NK-92 (cell line): ENCODE measurements around the gene P2RX5.
A peak's percentile ranks its signal among the peaks of the same experiment; 100 is the strongest.

ENCODE experiments used
- DNase-seq: peaks from one replicate; lab custom pipeline; 2025; ENCODE audit not compliant: unreplicated experiment; lab: John Stamatoyannopoulos, UW

P2RX5 gene

DNA sequence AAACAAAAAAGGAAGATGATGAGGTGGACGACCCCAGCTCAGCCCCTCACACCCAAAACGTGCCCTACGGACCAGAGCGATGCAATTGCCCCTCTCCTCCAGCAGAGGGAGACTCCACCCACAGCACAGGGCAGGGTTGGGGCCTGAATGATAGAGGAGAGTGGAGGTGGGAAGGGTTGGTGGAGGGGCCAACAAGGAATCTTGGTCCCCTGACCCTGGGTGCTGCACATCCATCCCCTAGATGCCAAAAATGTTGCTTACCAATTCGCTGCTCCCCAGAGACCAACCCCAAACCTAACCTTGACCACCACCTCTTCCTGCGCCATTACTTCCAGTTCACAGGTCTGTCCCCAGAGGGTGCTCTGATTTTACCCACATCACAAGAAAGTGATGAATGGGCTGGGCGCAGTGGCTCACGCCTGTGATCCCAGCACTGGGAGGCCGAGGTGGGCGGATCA lies 12.9 kb downstream of the P2RX5 start:
- no peak for DNase-seq

DNA sequence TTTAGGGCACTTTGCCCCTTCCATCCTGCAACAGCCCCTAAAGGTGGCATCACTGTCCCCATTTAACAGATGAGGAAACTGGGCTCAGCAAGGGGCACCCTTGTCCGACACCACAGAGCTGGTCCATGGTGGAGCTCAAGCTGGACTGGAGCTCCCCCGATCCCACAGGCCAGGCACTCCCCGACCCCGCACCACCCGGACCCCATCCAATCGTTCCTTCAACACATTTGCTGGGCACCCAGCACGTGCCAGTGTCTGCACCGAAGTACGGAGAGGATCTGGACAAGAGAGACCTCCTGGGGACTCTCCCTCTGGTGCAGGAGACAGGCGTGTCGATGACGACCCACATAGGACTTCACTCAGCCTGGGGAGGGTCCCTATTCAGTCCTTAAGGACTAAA lies 13.9 kb downstream of the P2RX5 start:
- DNase-seq: no peak

DNA sequence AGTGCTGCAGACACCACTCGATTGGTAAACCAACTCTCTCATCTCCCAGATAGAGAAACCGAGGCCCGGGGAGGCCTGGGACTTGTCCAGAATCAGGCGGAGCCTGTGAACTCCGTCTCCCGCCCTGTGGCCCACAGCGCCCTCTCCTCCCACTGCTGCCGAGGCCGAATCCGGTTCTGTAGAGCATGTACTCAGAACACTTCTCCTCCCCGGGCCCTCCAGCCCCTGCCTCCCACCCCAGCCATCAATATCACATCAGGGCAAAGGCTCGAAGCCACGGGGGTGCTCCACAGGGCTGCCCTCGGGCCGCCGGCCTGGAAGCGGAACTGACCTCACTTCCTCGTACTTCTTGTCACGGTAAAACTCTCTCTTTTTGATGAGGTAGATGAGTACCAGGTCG lies 14.4 kb downstream of the P2RX5 start:
- DNase-seq: no peak

DNA sequence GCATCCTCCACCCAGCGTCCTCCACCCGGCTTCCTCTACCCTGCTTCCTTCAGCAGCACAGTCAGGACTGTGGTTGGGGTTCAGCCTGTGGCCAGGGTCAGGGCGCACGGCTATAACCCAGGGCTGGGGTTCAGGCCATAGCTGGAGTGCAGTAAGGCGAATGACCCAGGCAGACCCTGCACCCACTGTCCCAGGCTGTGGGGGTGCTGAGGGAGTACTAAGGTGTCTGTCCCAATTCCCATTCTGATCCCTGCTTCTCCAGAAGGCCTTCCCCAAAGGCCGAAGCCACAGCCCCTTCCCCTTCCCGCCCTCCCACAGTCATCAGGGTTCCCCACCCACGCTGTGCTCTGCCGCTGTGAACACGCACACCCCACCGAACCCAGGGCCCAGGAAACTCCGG lies 14.9 kb downstream of the P2RX5 start:
- no peak for DNase-seq

DNA sequence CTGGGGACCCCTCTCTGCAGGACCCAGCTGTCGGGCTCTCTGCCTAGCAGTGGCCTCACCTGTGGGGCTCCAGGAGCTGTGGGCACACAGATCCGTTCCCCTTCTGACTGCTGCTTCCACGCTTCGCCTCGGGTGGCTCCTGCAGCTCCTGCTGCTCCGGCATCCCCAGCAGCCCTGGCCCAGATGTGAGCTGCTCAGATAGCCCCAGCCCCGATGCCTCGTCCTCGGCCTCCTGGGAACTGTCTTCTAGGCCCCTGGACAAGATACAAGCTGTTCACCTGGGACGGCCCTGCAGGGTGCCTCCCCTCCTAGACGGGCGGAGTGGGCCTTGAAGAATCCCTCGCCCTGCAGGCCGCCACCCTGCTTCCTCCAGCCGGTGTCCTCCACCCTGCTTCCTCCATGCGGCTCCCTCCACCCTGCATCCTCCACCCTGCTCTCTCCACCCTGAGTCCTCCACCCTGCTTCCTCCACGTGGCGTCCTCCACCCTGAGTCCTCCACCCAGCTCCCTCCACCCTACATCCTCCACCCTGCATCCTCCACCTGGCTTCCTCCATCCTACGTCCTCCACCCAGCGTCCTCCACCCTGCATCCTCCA lies 16.3 kb downstream of the P2RX5 start:
- DNase-seq: no peak

DNA sequence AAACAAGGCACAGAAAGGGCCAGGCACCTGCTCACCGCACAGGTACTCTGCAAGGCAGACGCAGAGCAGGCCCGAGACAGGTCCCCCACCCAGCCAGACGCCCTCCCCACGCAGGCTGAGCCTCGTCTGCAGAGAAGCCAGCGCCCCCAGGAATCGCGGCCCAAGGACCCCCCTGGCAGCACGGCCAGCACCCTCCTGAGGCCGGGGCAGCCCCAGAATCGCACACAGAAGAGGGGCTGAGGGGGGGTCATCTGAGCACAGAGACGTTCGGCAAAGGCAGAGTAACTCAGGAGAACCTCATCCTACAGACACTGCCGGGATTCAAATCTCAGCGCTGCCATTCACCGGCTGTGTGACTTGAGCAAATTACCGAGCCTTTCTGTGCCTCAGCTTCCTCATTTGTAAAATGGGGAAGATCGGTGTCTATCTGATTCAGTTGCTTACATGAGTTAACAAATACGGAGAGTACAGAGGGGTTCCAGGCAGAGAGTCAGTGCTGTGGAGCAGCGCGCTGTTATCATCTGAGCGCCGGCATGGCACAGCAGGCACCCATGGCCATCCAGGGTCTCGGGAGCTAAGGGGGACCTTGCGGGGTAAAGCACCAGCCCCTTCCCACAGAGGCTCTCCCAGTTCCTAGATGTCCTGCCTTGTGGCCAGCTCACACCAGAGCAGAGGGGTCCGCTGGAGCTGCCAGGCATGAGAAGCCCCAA lies 17.0 kb downstream of the P2RX5 start:
- DNase-seq: no peak

DNA sequence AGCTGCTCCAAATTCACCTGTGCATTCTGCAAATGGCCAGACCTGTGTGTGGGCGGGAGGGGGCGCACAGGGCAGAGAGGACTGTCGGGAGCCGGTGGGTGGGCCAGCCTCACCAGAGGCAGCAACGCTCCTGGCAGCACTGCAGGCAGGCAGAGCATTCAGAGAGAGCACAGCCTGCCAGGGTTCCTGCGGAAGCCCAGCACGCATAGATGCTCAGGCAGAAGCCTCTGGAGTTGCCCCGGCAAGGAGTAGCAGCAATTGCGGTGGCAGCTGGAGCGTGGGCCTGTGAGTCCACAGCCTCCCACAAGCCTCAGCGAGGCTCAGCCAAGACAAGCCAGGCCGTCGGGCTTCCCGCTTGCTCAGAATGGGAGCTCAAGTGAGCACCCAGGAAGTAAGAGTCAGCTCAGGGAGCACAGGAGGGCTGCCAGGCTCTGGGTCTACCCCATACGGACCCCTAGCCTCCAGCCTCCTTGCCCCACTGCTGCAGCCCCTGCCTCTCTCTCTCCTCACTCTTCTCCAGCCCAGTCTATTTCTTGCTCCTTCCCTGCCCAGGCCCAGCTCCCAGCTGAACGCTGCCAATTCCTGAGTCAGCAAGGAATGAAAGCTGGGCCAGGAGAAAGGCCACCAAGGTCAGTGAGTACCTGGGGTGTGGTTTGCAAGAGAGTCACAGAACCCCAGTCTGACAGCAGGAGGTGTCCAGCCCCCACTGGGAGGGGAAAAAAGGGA lies 17.7 kb downstream of the P2RX5 start:
- no peak for DNase-seq

DNA sequence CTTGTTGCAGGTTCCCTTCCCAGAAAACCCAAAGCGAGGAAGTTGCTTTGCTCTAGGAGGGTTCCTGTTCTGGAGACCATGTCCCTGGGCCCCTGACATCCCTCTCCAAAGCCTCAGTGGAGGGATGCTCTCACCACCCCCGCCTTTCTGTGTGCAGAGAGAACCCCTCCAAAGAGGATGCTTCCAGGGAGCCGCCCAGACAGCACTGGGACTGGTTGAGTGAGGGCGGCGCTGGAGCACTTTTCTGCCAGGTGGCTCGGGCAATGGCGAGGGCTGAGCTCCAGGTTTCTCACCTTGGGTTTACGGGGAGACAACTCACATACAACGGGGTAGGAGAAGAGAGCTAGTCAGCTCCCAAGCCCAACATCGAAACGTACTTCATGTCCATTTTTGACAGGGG lies 20.1 kb downstream of the P2RX5 start:
- no peak for DNase-seq

DNA sequence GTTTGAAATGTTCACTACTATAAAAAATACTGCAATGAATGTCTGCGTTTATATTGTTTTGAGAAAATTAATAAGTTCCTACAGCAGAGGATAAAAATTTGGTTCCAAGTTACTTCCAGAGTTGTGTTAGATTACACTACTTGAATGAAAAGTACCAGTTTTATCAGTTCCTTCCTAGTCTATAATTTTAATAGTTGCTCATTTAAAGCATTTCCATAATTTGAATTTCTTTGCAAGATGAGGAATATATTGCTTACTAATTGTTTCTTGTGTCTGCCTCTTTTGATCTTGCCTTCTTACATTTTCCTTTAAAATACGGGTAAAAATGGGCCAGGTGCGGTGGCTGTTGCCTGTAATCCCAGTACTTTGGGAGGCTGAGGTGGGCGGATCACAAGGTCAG lies 23.4 kb downstream of the P2RX5 start:
- DNase-seq: no peak

DNA sequence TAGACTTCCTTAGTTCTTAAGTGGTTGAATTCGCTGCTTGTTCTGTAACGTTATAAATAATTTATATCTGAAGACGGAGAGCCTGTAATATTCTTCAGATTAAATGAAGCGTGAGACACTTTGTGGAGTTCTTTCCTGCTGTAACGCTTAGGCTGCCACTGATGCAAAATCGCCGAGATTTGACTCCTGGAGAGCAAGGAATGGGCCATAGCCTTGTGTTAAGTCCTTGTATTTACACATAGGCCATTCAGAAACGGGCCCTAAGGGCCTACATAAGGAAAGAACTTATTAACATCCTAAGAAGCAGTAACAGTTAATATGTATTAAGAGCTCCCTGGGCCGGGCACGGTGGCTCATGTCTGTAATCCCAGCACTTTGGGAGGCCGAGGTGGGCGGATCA lies 26.4 kb downstream of the P2RX5 start:
- no peak for DNase-seq

DNA sequence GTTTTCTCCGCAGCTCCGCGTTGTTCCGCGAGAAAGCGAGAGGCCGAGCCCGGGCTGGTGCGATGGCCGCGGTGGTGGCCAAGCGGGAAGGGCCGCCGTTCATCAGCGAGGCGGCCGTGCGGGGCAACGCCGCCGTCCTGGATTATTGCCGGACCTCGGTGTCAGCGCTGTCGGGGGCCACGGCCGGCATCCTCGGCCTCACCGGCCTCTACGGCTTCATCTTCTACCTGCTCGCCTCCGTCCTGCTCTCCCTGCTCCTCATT lies 26.9 kb downstream of the P2RX5 start:
- DNase-seq: no peak

DNA sequence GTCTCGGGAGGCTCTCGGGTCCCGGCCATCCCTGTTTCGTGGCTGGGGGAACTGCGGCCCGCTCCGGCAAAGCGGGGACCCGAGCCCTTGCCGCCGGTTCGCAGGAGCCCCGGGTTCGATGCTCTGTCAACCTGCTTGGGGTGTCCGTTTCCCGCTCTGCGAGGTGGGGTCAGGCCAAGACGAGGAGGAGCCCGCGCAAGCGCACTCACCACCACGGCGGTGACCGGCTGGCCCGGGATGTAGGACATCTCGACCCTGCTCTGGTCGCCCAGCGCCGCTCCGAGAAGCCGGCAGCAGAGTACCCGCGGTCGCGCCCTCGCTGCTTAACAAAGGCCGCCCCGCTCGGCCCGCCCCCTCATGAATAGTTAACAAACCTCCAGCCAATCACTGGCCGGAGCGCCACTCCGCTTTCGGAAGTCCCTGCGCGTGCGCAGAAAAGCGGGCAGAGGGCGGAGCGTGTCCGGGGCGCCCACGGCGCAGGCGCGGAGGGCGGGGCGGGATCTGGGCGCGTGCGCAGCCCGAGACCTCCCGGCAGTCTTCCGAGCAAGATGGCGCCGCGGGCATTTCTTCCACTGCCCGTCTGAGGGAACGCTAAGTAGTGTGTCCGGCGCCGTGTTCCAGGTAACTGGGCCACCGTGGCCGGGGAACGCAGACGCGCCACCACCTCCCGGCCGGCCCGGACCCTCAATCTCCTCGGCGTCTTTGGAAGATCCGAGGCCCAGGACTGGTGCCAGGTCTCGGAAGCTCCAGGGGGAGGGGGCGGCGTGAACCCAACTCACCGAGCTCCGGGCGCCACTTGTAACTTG lies 27.5 kb downstream of the P2RX5 start, which contains the start of the genes EMC6 and TAX1BP3:
Gene EMC6 (plus strand): TSS at position 534 of the 806 bp plus-strand sequence. CDS start 335 bp downstream, outside the sequence.
Gene TAX1BP3 (minus strand): TSS at position 300 of the 806 bp plus-strand sequence. CDS start 52 bp downstream, at position 248.
- DNase-seq: peak; percentile 80

DNA sequence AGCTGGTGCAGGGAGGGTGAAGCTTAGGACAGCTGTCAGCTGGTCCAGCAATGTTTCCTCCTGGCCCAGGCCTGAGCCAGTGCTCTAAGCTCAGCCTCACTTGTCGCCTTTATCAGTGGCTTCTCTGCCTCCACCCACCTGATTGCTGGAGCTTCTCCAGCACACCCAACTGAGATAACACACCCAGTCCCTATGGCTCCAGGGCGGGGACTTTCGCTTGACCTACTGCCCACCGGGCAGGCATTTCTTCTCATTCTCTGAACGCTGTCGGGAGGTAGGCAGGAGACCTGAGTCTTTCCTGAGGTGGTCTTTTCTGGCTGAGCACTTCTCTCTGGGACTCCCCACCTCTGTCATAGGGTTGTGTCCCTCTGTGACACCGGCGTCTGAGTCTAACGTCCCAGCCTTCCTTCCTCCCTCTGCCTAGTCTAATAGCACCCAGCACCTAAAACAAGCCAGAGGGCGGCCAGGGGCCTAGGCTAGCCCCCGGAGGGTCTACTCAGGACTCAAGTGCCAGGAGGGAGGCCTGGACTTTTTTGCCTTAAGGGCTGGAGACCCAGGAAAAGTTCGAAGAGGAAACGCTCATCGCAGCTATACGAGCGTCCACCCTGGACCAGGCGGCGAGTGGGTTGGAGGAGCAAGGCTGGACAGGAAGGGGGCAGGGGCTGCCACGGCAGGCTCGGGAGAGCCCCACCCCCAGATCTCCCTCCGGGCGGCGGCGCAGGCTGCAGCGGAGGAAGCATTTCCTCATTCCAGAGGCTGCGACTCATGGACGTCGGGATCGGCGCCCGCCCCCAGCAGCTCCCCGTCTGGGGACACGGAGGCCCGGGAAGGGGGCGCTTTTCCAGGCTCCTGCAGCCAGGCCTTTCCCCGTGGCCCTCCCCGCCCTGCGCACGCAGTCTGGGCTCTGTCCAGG lies 28.3 kb downstream of the P2RX5 start:
- DNase-seq: no peak

DNA sequence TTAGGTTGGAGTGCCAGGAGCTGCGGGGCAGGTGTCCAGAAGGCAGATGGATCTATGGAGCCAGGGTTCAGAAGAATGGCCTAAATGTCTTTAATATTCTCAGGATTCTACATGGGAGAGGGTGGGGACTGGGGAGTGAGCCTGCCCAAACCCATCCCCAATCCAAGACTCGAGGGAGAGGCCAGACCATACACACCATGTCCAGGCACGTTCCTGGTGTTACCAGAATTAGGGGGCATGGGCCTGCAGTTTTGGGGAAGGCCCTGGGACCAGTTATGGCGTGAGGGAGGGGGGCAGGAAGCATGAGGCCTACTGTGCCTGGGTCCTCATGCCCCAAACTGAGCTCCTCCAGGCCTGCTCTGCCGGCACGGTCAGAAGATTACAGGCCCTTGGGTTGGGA lies 29.4 kb downstream of the P2RX5 start:
- DNase-seq: no peak

DNA sequence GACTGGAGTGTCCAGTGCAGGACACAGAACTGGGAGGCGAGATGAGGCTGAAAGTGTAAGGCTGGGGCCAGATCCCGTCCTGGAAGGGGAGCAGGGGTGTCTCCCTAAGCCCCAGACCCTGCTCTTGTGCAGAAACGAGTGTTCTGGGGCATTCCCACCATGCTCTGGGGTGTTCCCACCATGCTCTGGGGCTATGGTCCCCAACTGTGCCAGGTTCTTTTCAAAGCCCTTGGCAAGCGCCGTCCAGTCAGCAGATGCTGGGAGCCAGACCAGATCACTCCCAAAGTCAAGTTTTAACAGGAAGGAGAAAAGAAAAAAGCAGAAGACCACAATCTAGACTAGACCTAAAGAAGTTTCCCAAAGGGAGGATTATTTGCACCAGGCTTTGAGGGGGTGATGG lies 30.1 kb downstream of the P2RX5 start:
- no peak for DNase-seq

DNA sequence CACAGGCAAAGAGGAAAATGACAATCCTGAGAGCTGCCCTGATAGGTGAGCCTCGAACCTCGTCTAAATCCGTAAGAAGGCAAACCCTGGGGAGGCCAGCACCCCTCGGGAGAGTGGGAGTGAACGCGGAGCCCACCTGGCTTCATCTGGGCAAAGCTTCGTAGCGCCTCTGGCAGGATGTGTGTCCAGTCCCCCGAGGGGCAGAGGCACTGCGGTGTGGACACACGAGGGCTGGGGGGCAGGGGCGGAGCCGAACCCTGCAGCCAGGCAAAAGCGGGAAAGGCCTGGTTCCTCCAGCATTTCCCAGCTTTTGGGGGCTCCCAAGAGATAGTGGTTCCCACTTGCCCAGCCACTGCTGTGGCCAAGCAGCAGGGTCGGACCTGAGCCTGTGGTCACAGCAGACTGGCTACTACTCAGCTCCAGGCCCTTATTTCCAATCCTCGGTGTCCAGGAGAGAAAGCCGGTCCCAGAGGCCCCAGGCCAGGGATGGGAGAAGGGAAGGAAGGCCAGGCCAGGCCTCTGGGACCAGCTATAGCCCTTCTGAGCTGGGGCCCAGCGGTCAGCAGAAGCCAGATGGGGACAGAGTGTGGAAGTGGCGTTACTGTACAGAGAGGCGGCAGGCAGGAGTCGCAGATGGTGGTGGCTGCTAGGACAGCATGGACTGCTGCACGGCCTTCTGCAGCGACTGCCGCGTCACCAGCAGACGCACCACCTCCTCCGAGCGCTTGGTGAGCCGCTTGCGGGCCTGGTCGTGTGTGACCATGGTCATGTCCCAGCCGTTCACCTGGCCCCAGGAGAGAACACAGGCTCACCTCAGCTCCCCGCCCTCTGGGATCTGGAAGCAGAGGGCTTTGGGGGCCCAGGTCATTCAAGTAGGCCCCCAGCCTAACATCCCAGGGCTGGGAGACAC lies 32.6 kb downstream of the P2RX5 start:
- DNase-seq: no peak

DNA sequence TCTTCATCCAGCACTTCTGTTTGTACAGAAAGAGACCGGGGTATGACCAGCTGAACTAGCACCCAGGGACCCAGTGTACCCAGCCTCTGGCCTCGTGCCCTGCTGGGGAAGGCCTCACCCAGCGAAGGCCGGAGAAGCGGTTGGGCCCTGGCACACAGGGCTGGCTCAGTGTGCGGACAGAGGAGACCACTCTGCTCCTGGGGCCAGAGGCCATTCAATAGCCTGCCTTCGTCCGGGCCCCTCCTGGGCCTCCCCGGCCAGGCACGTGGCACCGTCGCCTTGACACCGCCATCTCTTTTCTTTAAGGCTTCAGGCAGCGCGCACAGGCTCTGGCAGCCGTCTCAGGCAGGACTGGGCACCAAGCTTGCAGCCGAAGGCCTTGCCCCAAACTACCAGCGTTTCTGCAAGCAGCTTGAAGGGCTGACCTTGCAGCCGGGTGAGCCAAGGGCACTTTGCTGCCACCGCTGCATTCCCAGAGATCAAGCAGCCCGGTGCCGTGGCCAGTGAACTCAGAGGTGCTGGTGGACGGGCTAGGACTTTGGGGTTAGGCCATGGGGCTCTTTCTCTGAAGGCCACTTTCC lies 35.6 kb downstream of the P2RX5 start:
- DNase-seq: no peak

DNA sequence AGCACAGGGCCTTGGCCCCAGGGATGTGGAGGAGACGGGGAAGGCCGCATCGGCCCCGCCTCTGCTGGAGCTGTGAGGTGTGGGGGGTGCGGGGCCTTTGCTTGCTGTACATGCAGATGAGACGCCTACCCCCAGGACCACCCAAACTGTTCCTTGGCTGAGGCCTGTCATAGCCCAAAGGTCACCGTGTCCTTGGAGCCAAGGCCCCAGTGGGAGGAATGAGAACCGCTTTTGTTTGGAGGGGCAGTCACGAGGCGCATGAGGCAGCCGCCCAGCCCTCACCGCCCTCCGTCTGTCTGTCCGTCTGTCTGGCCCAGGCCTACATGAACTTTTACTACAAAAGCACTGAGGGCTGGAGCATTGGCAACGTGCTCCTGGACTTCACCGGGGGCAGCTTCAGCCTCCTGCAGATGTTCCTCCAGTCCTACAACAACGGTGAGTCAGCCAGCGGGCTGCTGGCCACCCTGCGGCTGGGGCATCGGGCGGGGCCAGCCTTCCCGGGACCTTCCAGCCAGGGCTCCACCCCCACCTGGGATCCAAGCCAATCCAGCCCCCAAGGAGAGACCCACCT lies 36.3 kb downstream of the P2RX5 start:
- no peak for DNase-seq
